GM18951 (cell line): ENCODE measurements around the gene HSPBAP1.
A peak's percentile ranks its signal among the peaks of the same experiment; 100 is the strongest.

Experiments
- POLR2A ChIP-seq: IDR thresholded peaks from 4 replicates; pipeline ENCODE4 v1.6.1; 2011; ENCODE audit warnings: mild to moderate bottlenecking; ENCODE audit not compliant: insufficient read length, insufficient read depth; ENCODE audit errors: extremely low read depth
- in situ Hi-C: fragments of 300-500 bp; cut with MboI; formaldehyde crosslinking; loops from one replicate; pipeline ENCODE4 v1.12.0; 2022; ENCODE audit warnings: low sequenced_read_pairs, mixed read lengths, inconsistent platforms; ENCODE audit not compliant: unreplicated experiment

Gene HSPBAP1

GRCh38 chr3:122799322-122799721, 5.7 kb upstream of the HSPBAP1 start:
- TF ChIP-seq POLR2A = no peak
- in situ Hi-C loops = no loop called here

DNA sequence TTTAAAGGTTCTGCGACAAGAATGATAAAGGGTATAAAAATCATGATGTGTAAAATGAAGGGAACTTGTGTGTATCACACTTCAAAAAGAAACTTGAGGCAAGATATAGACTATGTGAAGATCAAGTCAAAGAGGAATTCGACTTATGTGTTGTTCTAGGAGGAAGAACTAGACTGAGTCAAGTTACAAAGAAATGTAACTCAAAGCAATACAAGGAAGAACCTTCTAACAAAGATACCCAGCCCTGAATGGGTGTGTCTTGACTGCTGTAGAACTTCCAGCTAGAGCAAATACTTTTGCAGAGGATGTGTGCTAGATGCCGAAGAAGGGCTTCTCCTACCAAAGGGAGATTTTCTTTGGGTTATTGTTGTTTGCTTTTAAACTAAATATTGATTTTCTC, 3.7 kb upstream of the HSPBAP1 start:
- in situ Hi-C loops = no loop called here
- TF ChIP-seq POLR2A = no peak

- in situ Hi-C loops = no loop called here
- no peak for TF ChIP-seq POLR2A
Observed at GRCh38 chr3:122795674-122796195, 2.1 kb upstream of the HSPBAP1 start.

- in situ Hi-C loops = no loop called here
- TF ChIP-seq POLR2A = peak; percentile 66
Observed at GRCh38 chr3:122794779-122795673, 1.4 kb upstream of the HSPBAP1 start, which contains the start of gene SLC49A4. Gene SLC49A4, plus strand, starts transcription at chr3:122795069. Its CDS starts 124 bp downstream, at chr3:122795193.

- TF ChIP-seq POLR2A = no peak
- in situ Hi-C loops = no loop called here
Observed at GRCh38 chr3:122794483-122794778, 800 bp upstream of the HSPBAP1 start.

- TF ChIP-seq POLR2A = no peak
- in situ Hi-C loops = no loop called here
Observed at GRCh38 chr3:122789585-122790273, 3.9 kb downstream of the HSPBAP1 start.

- in situ Hi-C loops = no loop called here
Observed at GRCh38 chr3:122787872-122788271, 5.8 kb downstream of the HSPBAP1 start.

DNA sequence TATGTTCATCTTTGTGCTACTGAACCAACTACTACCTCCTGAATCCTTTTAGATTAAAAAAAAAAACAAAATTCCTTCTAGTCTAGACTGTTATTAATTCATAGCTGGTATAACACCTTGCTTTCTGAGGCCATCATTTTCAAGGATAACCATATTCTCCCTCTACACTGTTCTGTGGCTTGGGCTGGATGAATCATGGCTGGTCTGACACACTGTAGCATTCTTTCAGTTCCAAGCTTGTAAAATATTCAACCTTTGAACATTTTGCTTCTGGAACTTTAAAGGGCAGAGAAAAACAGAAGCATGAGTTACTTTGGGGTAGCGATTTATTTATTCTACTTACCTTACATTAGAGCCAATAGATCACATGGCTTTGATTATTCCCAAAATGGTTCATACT, 7.6 kb downstream of the HSPBAP1 start:
- in situ Hi-C loops = no loop called here
- TF ChIP-seq POLR2A = no peak

More at GRCh38 chr3:122787872-122788271, 5.8 kb downstream of the HSPBAP1 start:
- TF ChIP-seq POLR2A = no peak

DNA sequence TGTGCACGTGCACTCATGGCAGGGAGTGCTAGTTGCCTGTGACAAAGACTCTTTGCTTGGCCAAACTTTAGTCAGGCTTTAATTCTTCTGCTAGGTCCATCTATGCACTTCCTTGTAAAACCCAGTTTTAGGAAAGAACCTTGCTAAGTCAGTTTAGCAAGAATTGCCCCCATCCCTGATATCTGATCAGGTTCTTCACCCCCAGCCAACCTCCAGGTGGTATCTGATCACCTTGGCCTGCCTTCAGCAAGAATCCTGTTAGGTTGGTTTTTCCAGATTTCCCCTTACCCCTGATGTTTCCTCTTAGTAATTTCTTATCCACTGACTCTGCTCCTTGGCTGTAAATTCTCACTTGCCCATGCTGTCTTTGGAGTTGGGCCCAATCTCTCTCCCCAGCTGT, 8.4 kb downstream of the HSPBAP1 start:
- in situ Hi-C loops = no loop called here
- no peak for TF ChIP-seq POLR2A

- in situ Hi-C loops = no loop called here
- no peak for TF ChIP-seq POLR2A
Observed at GRCh38 chr3:122784436-122784835, 9.2 kb downstream of the HSPBAP1 start.

DNA sequence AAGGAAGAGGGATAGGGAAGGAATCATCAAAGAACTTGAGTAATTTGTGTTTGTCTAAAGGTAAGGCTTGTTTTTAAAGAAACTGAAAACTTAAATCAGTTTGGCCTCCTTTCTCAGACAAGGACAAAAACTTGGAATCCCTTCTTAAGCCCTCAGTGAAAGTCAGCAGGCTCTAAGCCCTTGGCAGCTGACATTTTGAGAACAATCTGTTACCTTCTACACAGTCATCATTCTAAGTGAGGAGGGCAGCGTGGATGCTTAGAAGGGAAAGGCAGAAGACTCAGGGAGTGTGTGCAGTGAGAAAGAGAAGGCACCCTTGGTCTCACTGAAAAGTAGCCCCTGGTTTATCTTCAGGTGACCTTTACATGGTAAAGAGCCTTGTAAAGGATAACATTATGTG, 10.8 kb downstream of the HSPBAP1 start:
- in situ Hi-C loops = no loop called here
- TF ChIP-seq POLR2A = no peak

DNA sequence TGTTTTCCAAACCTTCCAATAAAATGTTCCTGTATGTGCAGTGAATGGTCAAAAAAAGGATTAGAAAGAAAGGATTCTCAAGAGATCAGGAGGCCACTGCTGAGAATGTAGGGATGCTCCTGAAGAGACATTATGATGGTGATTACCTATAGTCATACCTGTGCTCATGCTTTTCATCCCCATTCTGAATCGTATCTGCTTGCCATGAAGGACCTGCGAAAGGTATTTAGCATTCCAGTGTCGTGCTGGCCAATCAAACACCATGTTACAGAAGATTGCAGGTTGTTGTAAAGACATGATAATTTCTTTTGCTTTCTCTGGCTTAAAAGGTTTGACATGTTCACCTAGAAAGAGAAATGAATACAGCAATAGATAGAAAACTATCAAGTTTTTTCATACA, 16.1 kb downstream of the HSPBAP1 start:
- in situ Hi-C loops = no loop called here
- TF ChIP-seq POLR2A = no peak

GRCh38 chr3:122776675-122777468, 16.8 kb downstream of the HSPBAP1 start:
- in situ Hi-C loops = no loop called here
- TF ChIP-seq POLR2A = no peak

- no peak for TF ChIP-seq POLR2A
- in situ Hi-C loops = no loop called here
Observed at GRCh38 chr3:122774564-122774963, 19.1 kb downstream of the HSPBAP1 start.
